Measurements from ENCODE around the gene TOE1. TPM values are rescaled to one million over a fixed set of nuclear protein-coding genes. Genes with fewer than 3 reads are reported as not detected.

The TOE1 gene
- total and polyA plus RNA-seq, 7 donors, result 7.1 to 12.9 (median 10.5) TPM

GRCh38 chr1:45314266-45314665 is 25.7 kb upstream of the TOE1 start:
- no peaks in the 10 kb centered on the region for H3K4me1 ChIP-seq
- intact Hi-C loops (cut with DNase I), result no loop called here
- no peak for DNase-seq
- no peak overlapping the region for H3K4me3 ChIP-seq
- WGBS, 2 donors, result 30 to 80% methylated on average over 3 of the region's 3 CpGs
- H3K9me3 ChIP-seq, result no peaks in the 10 kb centered on the region
- no peaks in the 10 kb centered on the region for H3K27me3 ChIP-seq
- H3K36me3 ChIP-seq, result no peaks in the 10 kb centered on the region
- H3K27ac ChIP-seq, result no peak overlapping the region
- TF ChIP-seq POLR2A (IDR thresholded peaks at IDR 0.05) (no peak), POLR2AphosphoS5 (IDR thresholded peaks at IDR 0.05) (no peak), EP300 (IDR thresholded peaks at IDR 0.05) (no peak)
- TF ChIP-seq, protein P1, sequence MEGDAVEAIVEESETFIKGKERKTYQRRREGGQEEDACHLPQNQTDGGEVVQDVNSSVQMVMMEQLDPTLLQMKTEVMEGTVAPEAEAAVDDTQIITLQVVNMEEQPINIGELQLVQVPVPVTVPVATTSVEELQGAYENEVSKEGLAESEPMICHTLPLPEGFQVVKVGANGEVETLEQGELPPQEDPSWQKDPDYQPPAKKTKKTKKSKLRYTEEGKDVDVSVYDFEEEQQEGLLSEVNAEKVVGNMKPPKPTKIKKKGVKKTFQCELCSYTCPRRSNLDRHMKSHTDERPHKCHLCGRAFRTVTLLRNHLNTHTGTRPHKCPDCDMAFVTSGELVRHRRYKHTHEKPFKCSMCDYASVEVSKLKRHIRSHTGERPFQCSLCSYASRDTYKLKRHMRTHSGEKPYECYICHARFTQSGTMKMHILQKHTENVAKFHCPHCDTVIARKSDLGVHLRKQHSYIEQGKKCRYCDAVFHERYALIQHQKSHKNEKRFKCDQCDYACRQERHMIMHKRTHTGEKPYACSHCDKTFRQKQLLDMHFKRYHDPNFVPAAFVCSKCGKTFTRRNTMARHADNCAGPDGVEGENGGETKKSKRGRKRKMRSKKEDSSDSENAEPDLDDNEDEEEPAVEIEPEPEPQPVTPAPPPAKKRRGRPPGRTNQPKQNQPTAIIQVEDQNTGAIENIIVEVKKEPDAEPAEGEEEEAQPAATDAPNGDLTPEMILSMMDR (IDR thresholded peaks at IDR 0.05), result no peak

GRCh38 chr1:45317166-45317565 is 22.8 kb upstream of the TOE1 start:
- H3K36me3 ChIP-seq, result no peaks in the 10 kb centered on the region
- 79 to 81% methylated on average over 4 of the region's 4 CpGs for WGBS, 2 donors

GRCh38 chr1:45319761-45320160 is 20.2 kb upstream of the TOE1 start:
- TF ChIP-seq POLR2AphosphoS5 (IDR thresholded peaks at IDR 0.05) (no peak), EP300 (IDR thresholded peaks at IDR 0.05) (no peak), POLR2A (IDR thresholded peaks at IDR 0.05) (no peak)
- TF ChIP-seq, protein P1 (IDR thresholded peaks at IDR 0.05), result no peak
- intact Hi-C loops (cut with DNase I), result no loop called here
- H3K4me1 ChIP-seq, result no peaks in the 10 kb centered on the region
- H3K9me3 ChIP-seq, result no peaks in the 10 kb centered on the region
- no peak overlapping the region for H3K4me3 ChIP-seq
- WGBS, 2 donors, result 91 to 93% methylated on average over 4 of the region's 4 CpGs
- no peaks in the 10 kb centered on the region for H3K27me3 ChIP-seq
- DNase-seq, result no peak
- H3K27ac ChIP-seq, result no peak overlapping the region
- H3K36me3 ChIP-seq, result no peaks in the 10 kb centered on the region

More at GRCh38 chr1:45317166-45317565, 22.8 kb upstream of the TOE1 start:
- H3K27ac ChIP-seq, result no peak overlapping the region
- no peaks in the 10 kb centered on the region for H3K4me1 ChIP-seq
- H3K27me3 ChIP-seq, result no peaks in the 10 kb centered on the region
- DNase-seq, result no peak
- no peaks in the 10 kb centered on the region for H3K9me3 ChIP-seq
- TF ChIP-seq, protein P1 (IDR thresholded peaks at IDR 0.05), result no peak
- no peak for TF ChIP-seq POLR2AphosphoS5 (IDR thresholded peaks at IDR 0.05)
- TF ChIP-seq EP300 (IDR thresholded peaks at IDR 0.05), result no peak
- TF ChIP-seq POLR2A (IDR thresholded peaks at IDR 0.05), result no peak
- H3K4me3 ChIP-seq, result no peak overlapping the region
- intact Hi-C loops (cut with DNase I), result no loop called here

DNA sequence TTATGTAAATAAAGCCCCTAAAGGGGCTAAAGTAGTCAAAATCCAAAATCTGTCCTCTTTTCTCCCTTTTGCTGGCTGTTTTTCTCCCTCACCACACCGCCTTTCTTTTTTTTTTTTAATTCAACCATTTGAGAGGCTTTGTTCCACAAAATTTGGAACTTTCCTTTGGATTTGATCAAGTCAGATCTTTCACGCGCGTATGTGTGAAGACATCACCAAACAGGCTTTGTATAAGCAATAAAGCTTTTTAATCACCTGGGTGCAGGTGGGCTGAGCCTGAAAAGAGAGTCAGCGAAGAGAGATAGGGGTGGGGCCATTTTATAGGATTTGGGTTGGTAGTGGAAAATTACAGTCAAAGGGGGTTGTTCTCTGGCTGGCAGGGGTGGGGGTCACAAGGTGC is 18.5 kb upstream of the TOE1 start:
- Histone ChIP-seq H3K9me3 (no peaks in the 10 kb centered on the region), H3K4me3 (no peak overlapping the region), H3K4me1 (peaks cover 0 to 5% (median 3%) of the 10 kb centered on the region in 4 donors), H3K27ac (no peak overlapping the region), H3K27me3 (no peaks in the 10 kb centered on the region), H3K36me3 (no peaks in the 10 kb centered on the region)
- TF ChIP-seq POLR2A (IDR thresholded peaks at IDR 0.05), result no peak
- no peak for TF ChIP-seq EP300 (IDR thresholded peaks at IDR 0.05)
- TF ChIP-seq, protein P1 (IDR thresholded peaks at IDR 0.05), result no peak
- TF ChIP-seq POLR2AphosphoS5 (IDR thresholded peaks at IDR 0.05), result no peak
- DNase-seq, result no peak
- WGBS, 2 donors, result 43 to 73% methylated on average over 5 of the region's 5 CpGs
- intact Hi-C loops (cut with DNase I), result no loop called here

DNA sequence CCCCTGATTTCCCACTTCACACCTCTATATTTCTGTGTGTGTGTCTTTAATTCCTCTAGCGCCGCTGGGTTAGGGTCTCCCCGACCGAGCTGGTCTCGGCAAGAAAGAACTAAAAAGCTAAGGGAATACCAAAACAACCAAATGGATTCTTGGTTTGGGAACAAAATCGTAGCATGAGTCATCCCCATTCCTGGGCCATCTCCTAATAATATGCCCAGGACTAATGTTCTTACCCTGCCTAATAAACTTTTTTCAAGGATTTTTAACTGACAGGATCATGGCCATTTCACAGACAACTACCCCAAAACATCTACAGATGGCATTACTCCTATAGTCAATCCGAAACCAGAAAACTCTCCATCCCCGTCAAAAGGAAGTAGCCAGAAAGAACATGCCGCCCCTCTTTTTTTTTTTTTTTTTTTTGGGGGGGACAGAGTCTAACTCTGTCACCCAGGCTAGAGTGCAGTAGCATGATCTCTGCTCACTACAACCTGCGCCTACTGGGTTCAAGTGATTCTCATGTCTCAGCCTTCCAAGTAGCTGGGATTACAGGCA is 17.4 kb upstream of the TOE1 start:
- TF ChIP-seq POLR2A (IDR thresholded peaks at IDR 0.05), result no peak
- TF ChIP-seq, protein P1 (IDR thresholded peaks at IDR 0.05), result no peak
- TF ChIP-seq EP300 (IDR thresholded peaks at IDR 0.05), result no peak
- TF ChIP-seq POLR2AphosphoS5 (IDR thresholded peaks at IDR 0.05), result no peak
- no peak for DNase-seq
- Histone ChIP-seq H3K36me3 (no peaks in the 10 kb centered on the region), H3K4me3 (no peak overlapping the region), H3K4me1 (peaks cover 0 to 16% (median 14%) of the 10 kb centered on the region in 4 donors), H3K27me3 (peaks cover 0 to 6% (median 0%) of the 10 kb centered on the region in 3 donors), H3K9me3 (no peaks in the 10 kb centered on the region), H3K27ac (no peak overlapping the region)
- 91 to 94% methylated on average over 10 of the region's 10 CpGs for WGBS, 2 donors
- intact Hi-C loops (cut with DNase I), result no loop called here
